ENCODE results near the gene ACOD1. TPM values are rescaled to one million over a fixed set of nuclear protein-coding genes. Genes with fewer than 3 reads are reported as not detected.
A peak's percentile ranks its signal among the peaks of the same experiment; 100 is the strongest.
"Not testable (repeated sequence)": the region's sequence is repeated elsewhere in the genome, so short reads cannot be mapped to it uniquely, and the experiment has no call there.

ACOD1 gene
- total RNA-seq, 1 experiment from 2014 or later = not detected

GRCh38 chr13:76953968-76954367, 5.7 kb downstream of the ACOD1 start:
- no peak for DNase-seq (ENCODE audit: low read depth)

GRCh38 chr13:76954538-76954937, 6.2 kb downstream of the ACOD1 start:
- DNase-seq (ENCODE audit: low read depth) = no peak

DNA sequence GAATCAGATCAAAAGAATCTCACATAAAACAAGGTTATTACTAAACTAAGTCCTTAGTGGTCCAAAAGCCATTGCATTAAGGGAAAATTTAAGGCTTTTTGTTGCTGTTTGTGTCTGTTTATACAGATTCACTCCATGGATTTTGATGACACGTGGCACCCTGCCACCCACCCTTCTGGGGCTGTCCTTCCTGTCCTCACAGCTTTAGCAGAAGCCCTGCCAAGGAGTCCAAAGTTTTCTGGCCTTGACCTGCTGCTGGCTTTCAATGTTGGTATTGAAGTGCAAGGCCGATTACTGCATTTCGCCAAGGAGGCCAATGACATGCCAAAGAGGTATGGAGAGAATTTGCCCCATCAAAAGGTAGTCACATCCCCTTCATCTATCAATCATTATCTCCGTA, 6.9 kb downstream of the ACOD1 start:
- no peak for DNase-seq (ENCODE audit: low read depth)

DNA sequence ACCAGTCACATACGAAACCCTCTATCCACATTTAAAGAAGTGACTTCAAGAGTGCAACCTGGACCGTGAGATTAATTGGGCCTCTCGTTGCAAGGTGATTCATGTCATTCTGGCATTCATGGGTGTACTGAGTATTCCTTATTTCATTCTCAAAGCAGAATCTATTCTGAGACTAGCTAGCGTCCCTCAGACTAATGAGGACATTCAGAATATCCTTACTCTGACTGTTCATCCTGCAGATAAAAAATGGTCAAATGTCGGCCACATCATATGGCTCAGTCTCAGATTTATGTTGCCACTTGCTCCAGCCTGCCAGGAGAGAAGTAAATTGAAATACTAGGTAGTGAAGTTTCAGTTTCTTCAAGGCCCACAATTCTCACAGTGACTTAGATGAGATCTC, 7.3 kb downstream of the ACOD1 start:
- DNase-seq (ENCODE audit: low read depth) = no peak

- DNase-seq (ENCODE audit: low read depth) = no peak
These were observed 10.6 kb downstream of the ACOD1 start for GRCh38 chr13:76958841-76959432.

DNA sequence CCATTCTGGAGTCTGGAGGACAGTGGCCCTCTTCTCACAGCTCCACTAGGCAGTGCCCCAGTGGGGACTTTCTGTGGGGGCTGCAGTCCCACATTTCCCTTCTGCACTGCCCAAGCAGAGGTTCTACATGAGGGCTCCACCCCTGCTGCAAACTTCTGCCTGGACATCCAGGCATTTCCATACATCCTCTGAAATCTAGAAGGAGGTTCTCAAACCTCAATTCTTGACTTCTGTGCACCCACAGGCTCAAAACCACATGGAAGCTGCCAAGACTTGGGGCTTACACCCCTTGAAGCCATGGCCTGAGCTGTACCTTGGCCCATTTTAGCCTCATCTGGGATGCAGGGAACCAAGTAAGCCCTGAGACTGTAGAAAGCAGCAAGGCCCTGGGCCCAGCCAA, 11.4 kb downstream of the ACOD1 start:
- not testable (repeated sequence) for DNase-seq (ENCODE audit: low read depth)

DNA sequence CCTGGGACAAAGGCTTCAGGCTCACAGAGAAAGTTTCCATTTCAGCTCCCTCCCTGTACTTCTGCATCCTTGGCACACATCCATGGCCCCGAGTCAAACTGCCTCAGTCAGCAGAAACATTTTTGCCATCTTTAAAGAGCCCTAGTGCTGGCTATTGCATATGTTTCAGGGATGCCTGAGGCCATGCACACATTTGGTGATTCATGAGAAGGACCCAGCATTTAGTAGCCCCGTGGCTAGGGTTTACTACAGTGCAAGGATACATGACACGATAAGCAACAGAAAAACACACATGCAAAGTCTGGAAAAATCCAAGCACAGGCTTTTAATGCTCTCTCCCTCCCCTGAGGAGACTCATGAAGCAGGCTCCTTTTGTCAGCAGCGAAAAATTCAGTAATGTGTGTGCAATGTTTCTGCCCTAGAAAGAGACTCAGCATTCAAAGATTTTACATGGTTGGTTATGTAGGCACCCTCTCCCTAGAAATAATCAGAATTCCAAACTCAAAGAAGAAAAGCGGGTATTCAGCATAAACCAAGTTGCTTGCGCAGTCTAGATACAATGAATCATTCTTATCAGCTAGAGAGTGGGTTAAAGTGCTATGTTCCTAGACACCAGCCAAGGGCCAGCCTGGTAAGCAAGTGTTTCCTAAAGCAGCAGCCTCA, 17.6 kb downstream of the ACOD1 start:
- DNase-seq (ENCODE audit: low read depth) = peak; percentile 50

DNA sequence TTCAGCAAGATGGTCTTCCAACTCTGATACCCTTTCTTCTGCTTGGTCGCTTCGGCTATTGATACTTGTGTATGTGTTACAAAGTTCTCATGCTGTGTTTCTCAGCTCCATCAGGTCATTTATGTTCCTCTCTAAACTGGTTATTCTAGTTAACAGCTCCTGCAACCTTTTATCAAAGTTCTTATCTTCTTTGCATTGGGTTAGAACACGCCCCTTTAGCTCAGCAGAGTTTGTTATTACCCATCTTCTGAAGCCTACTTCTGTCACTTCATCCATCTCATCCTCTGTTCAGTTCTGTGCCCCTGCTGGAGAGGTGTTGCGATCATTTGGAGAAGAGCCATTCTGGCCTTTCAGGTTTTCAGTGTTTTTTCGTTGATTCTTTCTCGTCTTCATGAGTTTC, 18.7 kb downstream of the ACOD1 start:
- DNase-seq (ENCODE audit: low read depth) = no peak

GRCh38 chr13:76968041-76968440, 19.7 kb downstream of the ACOD1 start:
- no peak for DNase-seq (ENCODE audit: low read depth)

DNA sequence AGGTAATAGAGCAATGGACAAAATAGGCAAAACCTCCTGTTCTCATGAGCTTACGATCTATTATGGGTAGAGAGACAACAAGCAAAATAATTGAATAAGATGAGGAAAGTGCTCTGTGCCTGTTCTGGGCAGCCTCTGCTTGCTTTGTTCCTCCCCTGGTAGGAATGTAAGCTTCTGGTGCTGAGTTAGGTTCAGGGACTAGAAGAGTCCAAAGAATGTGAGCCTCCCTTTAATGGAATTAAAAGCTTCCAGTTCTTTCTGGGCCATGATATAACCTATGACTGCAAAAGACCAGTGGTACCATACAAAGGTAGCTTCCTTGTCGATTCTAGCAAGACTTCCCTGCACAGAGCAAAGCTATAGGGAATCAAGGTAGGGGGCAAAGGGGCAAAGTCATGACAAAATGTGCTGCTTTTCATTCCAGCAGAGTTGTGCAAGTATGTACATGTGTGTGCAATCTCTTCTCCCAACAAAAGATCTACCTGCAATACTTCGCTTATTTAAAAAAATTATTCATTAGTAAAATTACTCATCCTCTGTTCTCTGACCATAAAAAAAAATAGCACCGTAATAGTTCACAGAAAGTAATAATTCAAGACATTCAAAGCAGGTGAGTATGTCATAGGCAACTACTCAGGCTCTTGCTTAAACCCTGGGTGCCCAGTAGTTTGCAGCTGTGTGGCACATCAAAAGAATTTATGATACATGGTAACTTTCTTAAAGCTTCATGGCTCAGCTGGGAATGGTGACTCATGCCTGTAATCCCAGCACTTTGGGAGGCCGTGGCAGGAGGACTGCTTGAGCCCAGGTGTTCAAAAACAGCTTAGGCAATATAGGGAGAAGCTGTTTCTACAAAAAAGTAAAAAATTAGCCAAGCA, 21.4 kb downstream of the ACOD1 start:
- no peak for DNase-seq (ENCODE audit: low read depth)

GRCh38 chr13:76971215-76971614, 22.9 kb downstream of the ACOD1 start:
- no peak for DNase-seq (ENCODE audit: low read depth)

DNA sequence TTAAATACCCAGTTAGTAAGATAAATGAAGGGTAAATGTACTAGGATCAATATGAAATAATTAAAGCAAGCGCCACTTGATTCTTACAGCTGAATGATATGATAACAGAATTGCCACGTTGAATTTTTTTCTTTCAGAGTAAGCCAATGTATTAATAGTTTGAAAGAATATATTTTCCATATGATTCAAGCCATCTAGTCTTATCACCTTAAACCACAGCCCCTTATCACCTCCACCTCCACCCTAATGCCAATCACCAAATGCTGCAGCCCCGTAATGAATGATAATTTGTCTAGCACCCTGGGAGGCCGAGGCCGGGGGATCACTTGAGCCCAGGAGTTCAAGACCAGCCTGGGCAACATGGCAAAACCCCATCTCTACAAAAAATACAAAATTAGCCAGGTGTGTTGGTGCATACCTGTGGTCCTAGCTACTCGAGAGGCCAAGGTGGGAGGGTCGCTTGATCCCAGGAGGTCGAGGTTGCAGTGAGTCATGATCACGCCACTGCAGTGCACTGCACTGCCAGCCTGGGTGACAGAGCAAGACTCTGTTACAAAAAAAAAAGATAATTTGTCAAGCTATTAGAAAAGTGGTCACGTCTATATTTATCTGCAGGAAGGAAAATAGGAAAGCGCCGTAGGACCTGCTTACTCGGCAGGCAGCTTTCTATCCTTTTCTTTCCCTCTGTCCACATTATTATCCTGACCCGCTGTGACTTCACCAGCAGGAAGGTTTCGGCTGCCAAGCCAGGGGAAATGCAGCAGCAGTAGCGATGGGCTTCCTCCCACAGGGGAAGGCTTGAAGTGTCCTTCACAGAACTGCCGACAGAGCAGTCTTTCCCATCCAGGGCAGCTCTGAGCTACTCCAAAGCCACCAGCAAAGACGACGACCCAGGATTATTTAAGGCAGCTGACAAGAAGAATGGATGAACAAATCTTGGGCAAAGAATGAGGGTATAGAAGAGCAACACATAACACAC, 23.8 kb downstream of the ACOD1 start:
- DNase-seq (ENCODE audit: low read depth) = no peak

DNA sequence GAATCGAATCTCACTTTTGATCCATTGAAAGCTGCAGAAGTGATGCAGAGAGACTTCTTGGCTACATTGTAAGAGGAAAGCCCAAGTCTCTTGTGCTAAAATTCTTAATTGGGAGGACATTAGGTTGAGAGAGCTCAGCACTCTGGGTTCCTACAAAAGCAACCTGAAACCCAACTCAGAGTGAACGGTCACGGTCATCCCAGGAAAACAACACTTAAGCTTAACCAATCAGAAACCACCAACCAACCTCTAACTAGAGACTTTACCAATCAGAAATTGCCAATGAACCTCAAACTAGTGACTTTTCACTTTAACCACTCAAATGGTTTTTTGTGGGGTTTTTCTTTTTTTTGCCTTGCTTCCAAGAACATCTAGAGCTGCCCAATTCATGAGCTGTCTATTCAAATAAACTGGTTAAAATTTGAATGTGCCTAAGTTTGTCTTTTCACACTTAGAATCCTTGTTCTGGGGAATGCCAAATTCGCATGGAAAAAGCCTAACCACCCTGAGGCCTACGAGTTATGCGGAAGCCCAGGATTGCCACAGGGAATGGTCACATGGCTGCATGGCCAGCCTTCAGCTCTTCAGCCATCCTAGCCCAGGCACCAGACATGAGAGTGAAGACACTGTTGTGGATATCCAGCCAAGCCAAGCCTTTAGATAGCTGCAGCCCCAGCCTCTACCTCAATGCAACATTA, 25.8 kb downstream of the ACOD1 start:
- no peak for DNase-seq (ENCODE audit: low read depth)

- no peak for DNase-seq (ENCODE audit: low read depth)
These were observed 26.3 kb downstream of the ACOD1 start for GRCh38 chr13:76974618-76974975.

DNA sequence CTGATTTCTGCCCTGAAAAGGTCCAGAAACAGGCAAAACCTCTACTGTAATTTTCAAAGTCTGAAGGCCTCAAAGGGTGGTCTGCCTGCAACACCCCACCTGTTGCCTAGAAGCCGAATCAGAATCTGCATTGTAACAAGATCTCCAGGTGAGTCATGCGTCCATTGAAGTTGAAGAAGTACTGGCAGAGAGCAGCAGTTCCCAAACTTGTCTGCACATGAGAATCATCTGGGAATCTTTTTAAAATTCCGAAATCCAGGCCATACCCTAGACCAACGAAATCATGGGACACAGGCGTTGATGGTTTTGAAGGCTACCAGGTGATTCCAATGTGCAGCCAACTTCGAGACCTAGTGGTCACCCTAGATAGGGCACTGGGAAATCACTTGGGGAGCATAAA, 27.6 kb downstream of the ACOD1 start:
- DNase-seq (ENCODE audit: low read depth) = no peak

DNA sequence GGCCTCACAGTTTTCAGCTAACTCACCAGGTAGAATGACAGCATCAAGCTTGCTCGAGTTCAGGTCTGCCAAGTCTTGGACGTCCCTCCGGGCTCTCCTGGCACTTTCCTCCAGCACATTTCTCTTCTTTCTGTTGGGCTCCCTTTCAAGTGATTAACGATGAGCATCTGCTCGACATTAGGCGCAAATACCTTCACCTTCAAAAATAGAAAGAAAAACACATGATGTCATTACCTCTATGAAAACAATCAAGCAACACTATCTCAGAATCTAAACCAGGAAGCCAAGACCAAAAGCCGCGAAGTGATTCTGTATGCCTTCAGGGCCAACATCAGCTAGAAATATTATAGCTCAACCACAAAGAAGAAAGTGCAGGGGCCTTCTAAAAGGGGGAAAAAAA, 28.2 kb downstream of the ACOD1 start:
- peak; percentile 62 for DNase-seq (ENCODE audit: low read depth)

GRCh38 chr13:76976929-76977328, 28.6 kb downstream of the ACOD1 start:
- DNase-seq (ENCODE audit: low read depth) = no peak

DNA sequence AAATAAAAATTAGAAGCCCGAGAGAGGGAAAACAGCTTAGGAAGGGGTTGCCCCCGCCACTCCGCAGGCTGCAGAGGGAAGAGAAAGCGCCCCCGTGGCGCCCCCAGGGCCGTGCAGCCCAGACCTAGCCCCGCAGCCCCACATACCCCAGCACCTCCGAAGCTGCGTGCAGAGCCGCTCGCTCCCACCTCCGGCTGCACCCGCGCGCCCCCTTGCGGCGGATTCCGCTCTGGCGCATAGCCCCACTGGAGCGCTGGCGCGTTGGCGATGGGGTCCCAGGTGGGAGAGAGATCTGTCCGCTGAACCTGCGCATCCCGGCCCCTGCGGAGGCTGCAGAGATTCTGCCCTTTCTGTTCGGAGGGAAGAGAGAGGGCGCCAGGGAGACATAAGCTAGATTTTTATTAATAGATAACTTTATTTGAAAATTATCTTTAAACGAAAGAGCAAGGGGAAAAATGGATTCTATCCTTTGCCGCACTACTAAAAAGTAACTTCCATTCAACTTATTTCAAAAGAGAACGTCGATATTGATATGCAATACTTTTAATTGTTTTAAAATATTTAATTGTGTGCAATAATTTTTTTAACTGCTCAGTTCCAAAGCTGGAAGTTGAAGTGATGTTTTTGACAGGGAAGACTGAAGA, 31.9 kb downstream of the ACOD1 start:
- DNase-seq (ENCODE audit: low read depth) = peak; percentile 68

DNA sequence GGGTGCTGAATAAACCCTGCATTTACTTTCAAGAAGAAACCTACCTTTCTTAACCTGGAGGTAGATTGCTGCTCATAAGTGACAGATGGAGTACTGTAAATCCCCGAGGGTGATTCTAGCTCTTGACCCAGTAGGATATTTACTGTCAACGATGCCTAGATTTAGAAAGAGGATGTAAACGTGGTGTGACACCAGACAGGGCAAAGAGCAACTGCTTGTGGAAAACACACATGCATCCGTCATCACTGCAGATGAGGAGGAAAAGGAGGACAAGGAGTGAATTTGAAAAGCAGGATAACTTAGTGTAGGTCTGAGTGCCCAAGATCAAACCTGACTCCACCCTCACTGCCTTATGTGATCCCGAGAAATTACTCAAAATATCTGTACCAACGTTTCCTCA, 33.8 kb downstream of the ACOD1 start:
- no peak for DNase-seq (ENCODE audit: low read depth)

DNA sequence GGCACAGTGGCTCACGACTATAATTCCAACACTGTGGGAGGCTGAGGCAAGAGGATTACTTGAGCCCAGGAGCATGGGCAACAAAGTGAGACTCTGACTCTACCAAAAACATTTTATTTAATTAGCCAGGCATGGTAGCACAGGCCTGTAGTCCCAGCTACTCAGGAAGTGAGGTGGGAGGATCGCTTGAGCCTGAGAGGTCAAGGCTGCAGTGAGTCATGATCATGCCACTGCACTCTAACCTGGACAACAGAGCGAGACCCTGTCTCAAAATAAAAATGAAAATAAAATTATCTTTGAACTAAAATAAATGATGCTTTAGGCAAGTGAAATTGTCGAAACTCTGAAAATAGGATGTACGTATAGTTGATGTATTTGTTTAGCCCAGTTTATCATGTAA, 35.4 kb downstream of the ACOD1 start:
- DNase-seq (ENCODE audit: low read depth) = no peak

DNA sequence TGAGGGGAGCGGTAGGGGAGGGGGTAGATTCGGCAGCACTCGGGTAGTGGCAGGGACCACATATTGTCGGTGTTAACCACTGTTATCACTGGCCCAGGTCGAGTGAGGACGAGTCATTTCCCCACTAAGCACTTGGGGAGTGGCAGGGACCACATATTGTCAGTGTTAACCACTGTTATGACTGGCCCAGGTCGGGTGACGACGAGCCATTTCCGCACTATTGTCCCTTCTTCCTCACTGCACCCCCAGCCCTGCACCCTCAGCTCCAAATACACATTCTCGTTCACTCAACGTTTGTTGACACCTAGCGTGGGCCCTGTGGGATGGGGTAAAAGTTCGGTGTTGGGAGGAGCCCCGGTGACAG, 43.1 kb downstream of the ACOD1 start:
- peak; percentile 47 for DNase-seq (ENCODE audit: low read depth)
